Ascending aorta (tissue), 2 donors: ENCODE measurements around the gene DTX4. TPM values are rescaled to one million over a fixed set of nuclear protein-coding genes. Genes with fewer than 3 reads are reported as not detected.

Experiments used
- DNase-seq, 2 donors: peaks; one replicate each; pipeline ENCODE4 v3.0.0-alpha.2; 2019; ENCODE audit warnings: low spot score in 2 of 2
- H3K27ac ChIP-seq, 2 donors: fragments of 200-600 bp; sonication (generic); one replicate each; pipeline ENCODE4 v1.5.1; 2016 to 2017; ENCODE audit warnings: mild to moderate bottlenecking in 1 of 2
- H3K27me3 ChIP-seq: fragments of 200-600 bp; sonication (generic); one replicate; pipeline ENCODE4 v1.5.1; 2017
- H3K36me3 ChIP-seq, 2 donors: fragments of 200-600 bp; sonication (generic); one replicate each; pipeline ENCODE4 v1.5.1; 2016
- H3K4me1 ChIP-seq, 2 donors: fragments of 200-600 bp; sonication (generic); one replicate each; pipeline ENCODE4 v1.5.1; 2016 to 2017; ENCODE audit warnings: mild to moderate bottlenecking in 1 of 2
- H3K4me3 ChIP-seq, 2 donors: fragments of 200-600 bp; sonication (generic); one replicate each; pipeline ENCODE4 v1.5.1; 2016 to 2017; ENCODE audit warnings: mild to moderate bottlenecking in 1 of 2
- H3K9me3 ChIP-seq, 2 donors: fragments of 200-600 bp; sonication (generic); one replicate each; pipeline ENCODE4 v1.5.1; 2016
- CTCF ChIP-seq, 3 experiments: fragments of 200-600 bp in 2 of 3; fragments of 450-650 bp in 1 of 3; sonication (generic) in 2 of 3; IDR thresholded peaks; one replicate each; pipeline ENCODE4 v1.5.1; 2016 to 2019; ENCODE audit warnings: antibody characterized with exemption in 3 of 3, mild to moderate bottlenecking in 1 of 3, moderate library complexity in 1 of 3
- intact Hi-C: fragments of 100-400 bp; cut with DNase I; formaldehyde crosslinking; loops from one replicate; pipeline ENCODE4 v1.15.1; 2023
- total RNA-seq: library from RNA; depleted of rRNA; stranded (reverse); fragments of >200 nt; gene quantifications from one replicate; pipeline ENCODE4 v1.1.0, GENCODE V29; 2016

Gene DTX4
- total RNA-seq, 1 donor from 2014 or later: 9.6 TPM

- H3K4me3 ChIP-seq: peak overlapping the region in 1 of 2 donors; percentile 91
- no peaks in the 10 kb centered on the region for H3K36me3 ChIP-seq
- no peaks in the 10 kb centered on the region for H3K27me3 ChIP-seq
- DNase-seq: no peak
- peaks cover 0 to 2% of the 10 kb centered on the region in 2 donors for H3K4me1 ChIP-seq
- H3K27ac ChIP-seq: peak overlapping the region; percentile 1 to 27
- intact Hi-C loops: loop anchor here (2.0 kb wide), 1 partner anchor 31 kb away; the partner anchor contains the start of gene FAM111A
- TF ChIP-seq CTCF (IDR thresholded peaks at IDR 0.05): no peak
- no peaks in the 10 kb centered on the region for H3K9me3 ChIP-seq
Measured at GRCh38 chr11:59173964-59174663, 2.2 kb downstream of the DTX4 start.

DNA sequence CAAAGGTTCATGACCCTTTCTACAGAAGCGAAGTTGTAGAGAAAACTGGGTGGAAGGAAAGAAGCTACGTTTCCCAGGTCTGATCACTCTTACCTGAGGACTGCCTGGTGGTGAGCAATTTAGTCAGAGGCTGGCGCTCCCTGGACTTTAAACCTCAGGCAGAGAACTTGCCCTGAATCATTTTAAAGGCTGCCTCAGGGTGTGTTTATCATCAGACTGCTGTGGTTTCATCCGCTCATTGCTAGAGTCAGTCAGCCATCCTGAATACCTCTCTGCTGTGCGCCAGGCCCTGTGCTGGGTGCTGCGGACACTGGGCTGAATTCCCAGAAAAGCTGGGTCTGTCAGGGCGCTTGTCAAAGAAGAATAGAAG, 2.7 kb downstream of the DTX4 start:
- H3K9me3 ChIP-seq: no peaks in the 10 kb centered on the region
- no peaks in the 10 kb centered on the region for H3K36me3 ChIP-seq
- peak overlapping the region in 1 of 2 donors; percentile 3 for H3K27ac ChIP-seq
- peaks cover 0 to 2% of the 10 kb centered on the region in 2 donors for H3K4me1 ChIP-seq
- no peaks in the 10 kb centered on the region for H3K27me3 ChIP-seq
- intact Hi-C loops: no loop called here
- no peak overlapping the region for H3K4me3 ChIP-seq
- no peak for DNase-seq
- no peak for TF ChIP-seq CTCF (IDR thresholded peaks at IDR 0.05)

DNA sequence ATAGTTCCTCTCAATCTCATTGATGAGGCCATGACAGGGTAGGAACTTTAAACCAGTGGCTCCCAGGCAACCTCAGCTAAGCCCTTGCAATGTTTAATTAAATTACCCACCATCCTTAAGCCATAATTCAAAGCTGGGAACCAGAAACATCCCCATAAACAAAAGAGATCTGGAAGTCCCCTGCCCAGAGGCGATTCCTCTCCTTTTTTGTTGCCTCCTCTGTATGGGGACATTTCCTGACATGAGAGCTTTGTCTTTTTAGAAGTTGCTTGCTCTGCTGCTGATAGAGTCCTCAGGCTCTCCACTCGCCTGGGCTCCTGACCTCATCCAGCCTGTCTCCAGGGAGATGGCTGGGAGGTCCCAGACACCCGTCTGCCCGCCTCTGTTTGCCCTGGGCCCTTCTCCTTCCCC, 3.2 kb downstream of the DTX4 start:
- no peaks in the 10 kb centered on the region for H3K9me3 ChIP-seq
- H3K27me3 ChIP-seq: no peaks in the 10 kb centered on the region
- intact Hi-C loops: no loop called here
- TF ChIP-seq CTCF (IDR thresholded peaks at IDR 0.05): no peak
- peaks cover 0 to 2% of the 10 kb centered on the region in 2 donors for H3K4me1 ChIP-seq
- H3K27ac ChIP-seq: peak overlapping the region in 1 of 2 donors; percentile 3
- no peak for DNase-seq
- no peak overlapping the region for H3K4me3 ChIP-seq
- H3K36me3 ChIP-seq: no peaks in the 10 kb centered on the region

GRCh38 chr11:59176330-59176729, 4.4 kb downstream of the DTX4 start:
- H3K27me3 ChIP-seq: no peaks in the 10 kb centered on the region
- no peak for DNase-seq
- H3K4me3 ChIP-seq: no peak overlapping the region
- intact Hi-C loops: no loop called here
- no peaks in the 10 kb centered on the region for H3K36me3 ChIP-seq
- H3K27ac ChIP-seq: no peak overlapping the region
- H3K4me1 ChIP-seq: peaks cover 0 to 2% of the 10 kb centered on the region in 2 donors
- TF ChIP-seq CTCF (IDR thresholded peaks at IDR 0.05): no peak
- H3K9me3 ChIP-seq: no peaks in the 10 kb centered on the region

GRCh38 chr11:59178402-59178801, 6.5 kb downstream of the DTX4 start:
- no peaks in the 10 kb centered on the region for H3K27me3 ChIP-seq
- H3K27ac ChIP-seq: no peak overlapping the region
- no peak for DNase-seq
- no peak overlapping the region for H3K4me3 ChIP-seq
- H3K9me3 ChIP-seq: no peaks in the 10 kb centered on the region
- intact Hi-C loops: no loop called here
- no peak for TF ChIP-seq CTCF (IDR thresholded peaks at IDR 0.05)
- H3K36me3 ChIP-seq: peaks cover 0 to 7% of the 10 kb centered on the region in 2 donors
- H3K4me1 ChIP-seq: no peaks in the 10 kb centered on the region
